HepG2 (cell line): ENCODE measurements around the gene CDKN1A. TPM values are rescaled to one million over a fixed set of nuclear protein-coding genes. Genes with fewer than 3 reads are reported as not detected.

ENCODE experiments used
- CBX5 ChIP-seq: sonication (generic); formaldehyde crosslinking; IDR thresholded peaks from 2 replicates; pipeline ENCODE4 v1.4.0; 2020; ENCODE audit warnings: missing genetic modification reagents, borderline replicate concordance
- CEBPB ChIP-seq: IDR thresholded peaks from 2 replicates; pipeline ENCODE4 v1.6.1; 2011; ENCODE audit warnings: low read depth, low read length, improper control_type of control experiment, borderline replicate concordance
- CEBPG ChIP-seq: IDR thresholded peaks from 2 replicates; pipeline ENCODE4 v1.6.1; 2016
- FOSL2 ChIP-seq: sonication (generic); formaldehyde crosslinking; IDR thresholded peaks from 2 replicates; pipeline ENCODE4 v1.4.0; 2020; ENCODE audit warnings: missing genetic modification reagents
- GATAD2A ChIP-seq: IDR thresholded peaks from 2 replicates; pipeline ENCODE4 v1.6.1; 2016
- GPBP1L1 ChIP-seq: sonication (generic); formaldehyde crosslinking; IDR thresholded peaks from 2 replicates; pipeline ENCODE4 v1.5.0; 2020; ENCODE audit warnings: mild to moderate bottlenecking, missing genetic modification reagents
- HDAC2 ChIP-seq: sonication (generic); formaldehyde crosslinking; IDR thresholded peaks from 2 replicates; pipeline ENCODE4 v1.4.0; 2020; ENCODE audit warnings: missing genetic modification reagents
- HMG20B ChIP-seq: conservative IDR thresholded peaks from 2 replicates; pipeline ENCODE4 v1.6.1; 2016; ENCODE audit warnings: missing genetic modification reagents, missing compliant biosample characterization
- PCBP1 ChIP-seq: fragments of 200-400 bp; formaldehyde crosslinking; IDR thresholded peaks from 2 replicates; pipeline ENCODE4 v1.6.1; 2017; ENCODE audit warnings: mild to moderate bottlenecking, low read depth, low read length, borderline replicate concordance
- PREB ChIP-seq: sonication (generic); formaldehyde crosslinking; IDR thresholded peaks from 2 replicates; pipeline ENCODE4 v1.4.0; 2020; ENCODE audit warnings: missing genetic modification reagents
- SAP130 ChIP-seq: IDR thresholded peaks from 2 replicates; pipeline ENCODE4 v1.6.1; 2016; ENCODE audit warnings: low read depth
- SNAPC4 ChIP-seq: sonication (generic); formaldehyde crosslinking; IDR thresholded peaks from 2 replicates; pipeline ENCODE4 v1.4.0; 2020; ENCODE audit warnings: mild to moderate bottlenecking, missing genetic modification reagents
- TBL1XR1 ChIP-seq: fragments of 150-350 bp; IDR thresholded peaks from 2 replicates; pipeline ENCODE4 v1.6.1; 2014; ENCODE audit warnings: borderline replicate concordance, low read length; ENCODE audit not compliant: partially characterized antibody
- ZBTB20 ChIP-seq: sonication (generic); formaldehyde crosslinking; IDR thresholded peaks from 2 replicates; pipeline ENCODE4 v1.8.1; 2023; ENCODE audit warnings: missing genetic modification reagents, low read depth, mild to moderate bottlenecking, borderline replicate concordance
- ZBTB7B ChIP-seq: sonication (generic); formaldehyde crosslinking; IDR thresholded peaks from 2 replicates; pipeline ENCODE4 v1.4.0; 2020; ENCODE audit warnings: missing genetic modification reagents
- ZNF10 ChIP-seq: sonication (generic); formaldehyde crosslinking; IDR thresholded peaks from 2 replicates; pipeline ENCODE4 v1.4.0; 2020; ENCODE audit warnings: mild to moderate bottlenecking, low read depth, missing genetic modification reagents, borderline replicate concordance
- ZNF547 ChIP-seq: sonication (generic); formaldehyde crosslinking; IDR thresholded peaks from 2 replicates; pipeline ENCODE4 v1.5.1; 2020; ENCODE audit warnings: mild to moderate bottlenecking, missing genetic modification reagents
- ZNF605 ChIP-seq: sonication (generic); formaldehyde crosslinking; IDR thresholded peaks from 2 replicates; pipeline ENCODE4 v1.8.0; 2022; ENCODE audit warnings: mild to moderate bottlenecking, missing genetic modification reagents
- ZNF609 ChIP-seq: sonication (generic); formaldehyde crosslinking; IDR thresholded peaks from 2 replicates; pipeline ENCODE4 v1.4.0; 2020; ENCODE audit warnings: mild to moderate bottlenecking, missing genetic modification reagents, borderline replicate concordance
- polyA plus RNA-seq, 8 experiments: library from polyadenylated mRNA; depleted of rRNA in 3 of 8; stranded (reverse) in 7 of 8; unstranded in 1 of 8; fragments of >200 nt; fragmentation: Illumina TruSeq in 4 of 8; extraction: Trizol in 4 of 8; gene quantifications; 2 replicates each; pipeline versions ENCODE4 v1.2.1 to v1.2.3, GENCODE V29; 2011 to 2016; ENCODE audit warnings: low read depth in 4 of 8, missing spikeins in 1 of 8, mixed read lengths in 1 of 8; ENCODE audit not compliant: insufficient read depth in 1 of 8
- total RNA-seq, 5 experiments: library from RNA; depleted of rRNA; stranded (reverse); fragments of >200 nt; fragmentation: Illumina TruSeq; extraction: Trizol; gene quantifications; 2 replicates each; pipeline ENCODE4 v1.2.3, GENCODE V29; 2016; ENCODE audit warnings: low read depth in 1 of 5

Gene CDKN1A
- total and polyA plus RNA-seq, 2 of the 13 experiments (the other 11 are each of a cell fraction or from before 2014, with no cell fraction given) = 60.7 to 92.1 TPM

- peak; percentile 26 for TF ChIP-seq SAP130 (CRISPR knock-in tag)
- TF ChIP-seq CEBPB = peak; percentile 98
- 0 out of 2 replicates have a peak, but pooled peaks have one; percentile 16 for TF ChIP-seq ZBTB7B (CRISPR knock-in tag)
- TF ChIP-seq GPBP1L1 (CRISPR knock-in tag) = no peak
- TF ChIP-seq ZBTB20 = no peak
- no peak for TF ChIP-seq TBL1XR1
- 0 out of 2 replicates have a peak, but pooled peaks have one; percentile 36 for TF ChIP-seq ZNF605
- peak; percentile 59 for TF ChIP-seq FOSL2 (CRISPR knock-in tag)
- peak; percentile 92 for TF ChIP-seq CEBPG (CRISPR knock-in tag)
- TF ChIP-seq HDAC2 (CRISPR knock-in tag) = peak; percentile 35; the same call in 1 of the 2 replicates
- peak; percentile 88 for TF ChIP-seq GATAD2A
- TF ChIP-seq CBX5 = peak; percentile 69; the same call in 1 of the 2 replicates
- TF ChIP-seq HMG20B = peak; percentile 57; the same call in 1 of the 2 replicates
- TF ChIP-seq ZNF547 (CRISPR knock-in tag) = no peak
- TF ChIP-seq PCBP1 = no peak
- TF ChIP-seq ZNF609 (CRISPR knock-in tag) = no peak
- TF ChIP-seq ZNF10 (CRISPR knock-in tag) = no peak
- no peak for TF ChIP-seq PREB (CRISPR knock-in tag)
- 0 out of 2 replicates have a peak, but pooled peaks have one; percentile 35 for TF ChIP-seq SNAPC4 (CRISPR knock-in tag)
Observed at GRCh38 chr6:36662827-36663256, 15.7 kb upstream of the CDKN1A start (continued).
